ENCODE results near the gene NUP188.

DNA sequence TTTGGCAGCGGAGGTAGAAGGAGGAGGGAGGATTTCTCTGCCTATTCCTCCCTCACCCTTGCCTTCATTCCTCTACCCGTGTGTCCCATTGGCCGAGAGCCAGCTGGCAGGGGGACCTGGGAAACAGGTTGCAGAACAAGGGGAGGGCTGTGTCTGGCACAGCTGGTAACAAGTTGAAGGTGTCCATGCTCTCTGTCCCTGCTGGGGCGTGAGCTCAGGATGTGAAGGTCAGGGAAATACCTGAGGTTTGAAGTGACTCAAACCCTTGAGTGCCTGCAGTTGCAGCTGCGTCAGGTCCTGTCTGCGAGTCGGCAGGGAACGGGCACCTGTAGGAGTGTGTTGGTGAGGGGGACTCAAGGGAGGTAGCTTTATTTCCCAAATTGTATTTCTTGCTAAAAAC lies 105.1 kb downstream of the NUP188 start:
- TF ChIP-seq, protein P1, sequence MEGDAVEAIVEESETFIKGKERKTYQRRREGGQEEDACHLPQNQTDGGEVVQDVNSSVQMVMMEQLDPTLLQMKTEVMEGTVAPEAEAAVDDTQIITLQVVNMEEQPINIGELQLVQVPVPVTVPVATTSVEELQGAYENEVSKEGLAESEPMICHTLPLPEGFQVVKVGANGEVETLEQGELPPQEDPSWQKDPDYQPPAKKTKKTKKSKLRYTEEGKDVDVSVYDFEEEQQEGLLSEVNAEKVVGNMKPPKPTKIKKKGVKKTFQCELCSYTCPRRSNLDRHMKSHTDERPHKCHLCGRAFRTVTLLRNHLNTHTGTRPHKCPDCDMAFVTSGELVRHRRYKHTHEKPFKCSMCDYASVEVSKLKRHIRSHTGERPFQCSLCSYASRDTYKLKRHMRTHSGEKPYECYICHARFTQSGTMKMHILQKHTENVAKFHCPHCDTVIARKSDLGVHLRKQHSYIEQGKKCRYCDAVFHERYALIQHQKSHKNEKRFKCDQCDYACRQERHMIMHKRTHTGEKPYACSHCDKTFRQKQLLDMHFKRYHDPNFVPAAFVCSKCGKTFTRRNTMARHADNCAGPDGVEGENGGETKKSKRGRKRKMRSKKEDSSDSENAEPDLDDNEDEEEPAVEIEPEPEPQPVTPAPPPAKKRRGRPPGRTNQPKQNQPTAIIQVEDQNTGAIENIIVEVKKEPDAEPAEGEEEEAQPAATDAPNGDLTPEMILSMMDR (IDR thresholded peaks at IDR 0.05; ENCODE audit: insufficient read depth, low read length), result no peak
- TF ChIP-seq, protein P2, sequence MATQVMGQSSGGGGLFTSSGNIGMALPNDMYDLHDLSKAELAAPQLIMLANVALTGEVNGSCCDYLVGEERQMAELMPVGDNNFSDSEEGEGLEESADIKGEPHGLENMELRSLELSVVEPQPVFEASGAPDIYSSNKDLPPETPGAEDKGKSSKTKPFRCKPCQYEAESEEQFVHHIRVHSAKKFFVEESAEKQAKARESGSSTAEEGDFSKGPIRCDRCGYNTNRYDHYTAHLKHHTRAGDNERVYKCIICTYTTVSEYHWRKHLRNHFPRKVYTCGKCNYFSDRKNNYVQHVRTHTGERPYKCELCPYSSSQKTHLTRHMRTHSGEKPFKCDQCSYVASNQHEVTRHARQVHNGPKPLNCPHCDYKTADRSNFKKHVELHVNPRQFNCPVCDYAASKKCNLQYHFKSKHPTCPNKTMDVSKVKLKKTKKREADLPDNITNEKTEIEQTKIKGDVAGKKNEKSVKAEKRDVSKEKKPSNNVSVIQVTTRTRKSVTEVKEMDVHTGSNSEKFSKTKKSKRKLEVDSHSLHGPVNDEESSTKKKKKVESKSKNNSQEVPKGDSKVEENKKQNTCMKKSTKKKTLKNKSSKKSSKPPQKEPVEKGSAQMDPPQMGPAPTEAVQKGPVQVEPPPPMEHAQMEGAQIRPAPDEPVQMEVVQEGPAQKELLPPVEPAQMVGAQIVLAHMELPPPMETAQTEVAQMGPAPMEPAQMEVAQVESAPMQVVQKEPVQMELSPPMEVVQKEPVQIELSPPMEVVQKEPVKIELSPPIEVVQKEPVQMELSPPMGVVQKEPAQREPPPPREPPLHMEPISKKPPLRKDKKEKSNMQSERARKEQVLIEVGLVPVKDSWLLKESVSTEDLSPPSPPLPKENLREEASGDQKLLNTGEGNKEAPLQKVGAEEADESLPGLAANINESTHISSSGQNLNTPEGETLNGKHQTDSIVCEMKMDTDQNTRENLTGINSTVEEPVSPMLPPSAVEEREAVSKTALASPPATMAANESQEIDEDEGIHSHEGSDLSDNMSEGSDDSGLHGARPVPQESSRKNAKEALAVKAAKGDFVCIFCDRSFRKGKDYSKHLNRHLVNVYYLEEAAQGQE (IDR thresholded peaks at IDR 0.05; ENCODE audit: insufficient replicate concordance, low read depth), result no peak
- no peak for TF ChIP-seq POLR2AphosphoS5 (IDR thresholded peaks at IDR 0.05; ENCODE audit: low read depth)
